Neural progenitor cell (in vitro differentiated cells): ENCODE results near the gene PCCB. TPM values are rescaled to one million over a fixed set of nuclear protein-coding genes. Genes with fewer than 3 reads are reported as not detected.

Experiments
- DNase-seq: peaks from one replicate; pipeline ENCODE4 v3.0.0-alpha.2; 2016; ENCODE audit warnings: low spot score
- H2AFZ ChIP-seq: fragments of 200-600 bp; sonication (generic); replicated peaks from 2 replicates; pipeline ENCODE4 v1.6.1; 2016; ENCODE audit warnings: antibody characterized with exemption
- H3F3A ChIP-seq: fragments of 200-600 bp; sonication (generic); 2 replicates; pipeline ENCODE4 v1.6.1; 2016; ENCODE audit warnings: antibody characterized with exemption, low read depth
- H3K27ac ChIP-seq: fragments of 200-600 bp; sonication (generic); 2 replicates; pipeline ENCODE4 v1.5.1; 2016; ENCODE audit warnings: mild to moderate bottlenecking
- H3K27me3 ChIP-seq: fragments of 200-600 bp; sonication (generic); 2 replicates; pipeline ENCODE4 v1.6.1; 2016; ENCODE audit warnings: mild to moderate bottlenecking, moderate library complexity
- H3K36me3 ChIP-seq: fragments of 200-600 bp; sonication (generic); 2 replicates; pipeline ENCODE4 v1.5.1; 2016
- H3K4me1 ChIP-seq: fragments of 200-600 bp; sonication (generic); 2 replicates; pipeline ENCODE4 v1.6.1; 2016; ENCODE audit warnings: mixed run types
- H3K4me2 ChIP-seq: fragments of 200-600 bp; sonication (generic); 2 replicates; pipeline ENCODE4 v1.6.1; 2016
- H3K4me3 ChIP-seq: fragments of 200-600 bp; sonication (generic); 2 replicates; pipeline ENCODE4 v1.5.1; 2016
- H3K79me2 ChIP-seq: fragments of 200-600 bp; sonication (generic); 2 replicates; pipeline ENCODE4 v1.6.1; 2016; ENCODE audit warnings: low read depth
- H3K9ac ChIP-seq: fragments of 200-600 bp; sonication (generic); 2 replicates; pipeline ENCODE4 v1.6.1; 2016
- H3K9me3 ChIP-seq: fragments of 200-600 bp; sonication (generic); 2 replicates; pipeline ENCODE4 v1.5.1; 2016; ENCODE audit warnings: low read depth
- H4K20me1 ChIP-seq: fragments of 200-600 bp; sonication (generic); 2 replicates; pipeline ENCODE4 v1.6.1; 2016; ENCODE audit warnings: low read depth
- H3K27ac Mint-ChIP-seq: 3 replicates; pipeline ENCODE4 v1.8.0; 2021; ENCODE audit warnings: mixed read lengths
- H3K27me3 Mint-ChIP-seq: 2 replicates; pipeline ENCODE4 v1.8.0; 2022; ENCODE audit warnings: low read depth, mild to moderate bottlenecking, inconsistent platforms, moderate library complexity, mixed read lengths; ENCODE audit not compliant: insufficient read depth
- H3K36me3 Mint-ChIP-seq: 3 replicates; pipeline ENCODE4 v1.8.0; 2021; ENCODE audit warnings: mixed read lengths
- H3K4me1 Mint-ChIP-seq: 3 replicates; pipeline ENCODE4 v1.8.0; 2021; ENCODE audit warnings: mixed read lengths
- H3K4me3 Mint-ChIP-seq: 3 replicates; pipeline ENCODE4 v1.8.0; 2021; ENCODE audit warnings: mild to moderate bottlenecking, moderate library complexity, mixed read lengths
- H3K9me3 Mint-ChIP-seq: 3 replicates; pipeline ENCODE4 v1.8.0; 2020; ENCODE audit warnings: mixed read lengths
- EZH2 ChIP-seq: fragments of 200-600 bp; sonication (generic); IDR thresholded peaks from 2 replicates; pipeline ENCODE4 v1.6.1; 2017; ENCODE audit warnings: antibody characterized with exemption, mild to moderate bottlenecking, moderate library complexity
- EZH2phosphoT487 ChIP-seq: fragments of 200-600 bp; sonication (generic); IDR thresholded peaks from 2 replicates; pipeline ENCODE4 v1.6.1; 2017; ENCODE audit warnings: antibody characterized with exemption
- total RNA-seq: library from RNA; depleted of rRNA; stranded (reverse); fragments of >200 nt; gene quantifications from 2 replicates; pipeline ENCODE4 v1.2.3, GENCODE V29; 2015; ENCODE audit warnings: low replicate concordance
- TF ChIP-seq, protein P1 (sequence below): fragments of 200-600 bp; sonication (generic); IDR thresholded peaks from 2 replicates; pipeline ENCODE4 v1.5.1; 2017; ENCODE audit warnings: antibody characterized with exemption, mild to moderate bottlenecking

PCCB gene
- total RNA-seq, 1 donor from 2014 or later = 83.4 TPM

DNA sequence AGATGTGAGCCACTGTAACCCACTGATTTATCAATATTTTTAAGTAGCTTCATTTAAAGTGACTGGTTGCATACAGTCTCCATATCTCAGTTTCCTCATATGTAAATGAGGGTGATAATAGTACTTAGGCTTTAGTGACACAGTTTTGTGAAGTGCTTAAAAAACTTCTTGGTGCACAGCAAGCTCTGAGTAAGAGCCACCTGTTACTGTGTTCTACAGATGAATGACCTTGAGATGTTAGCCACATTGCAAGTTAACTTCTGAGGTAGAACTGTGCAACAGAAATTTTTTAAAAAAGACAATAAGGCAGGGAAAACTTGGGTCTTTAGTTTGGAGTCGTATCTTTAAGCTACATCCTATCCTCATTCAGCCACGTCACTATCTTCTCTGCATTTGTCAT is 43.1 kb downstream of the PCCB start:
- Histone ChIP-seq H3F3A (no peaks in the 10 kb centered on the region), H3K36me3 (peaks cover 12% of the 10 kb centered on the region), H3K79me2 (no peaks in the 10 kb centered on the region), H3K4me1 (no peaks in the 10 kb centered on the region), H3K27me3 (no peaks in the 10 kb centered on the region), H3K9me3 (no peaks in the 10 kb centered on the region), H2AFZ (no peak overlapping the region), H3K4me2 (no peak overlapping the region), H3K4me3 (no peak overlapping the region), H4K20me1 (no peaks in the 10 kb centered on the region), H3K27ac (no peak overlapping the region), H3K9ac (no peak overlapping the region)
- Mint-ChIP-seq H3K4me1 (no peaks in the 10 kb centered on the region), H3K36me3 (peaks cover 45% of the 10 kb centered on the region), H3K27ac (no peak overlapping the region), H3K9me3 (no peaks in the 10 kb centered on the region), H3K4me3 (no peak overlapping the region), H3K27me3 (peaks cover 2% of the 10 kb centered on the region)
- TF ChIP-seq, protein P1, sequence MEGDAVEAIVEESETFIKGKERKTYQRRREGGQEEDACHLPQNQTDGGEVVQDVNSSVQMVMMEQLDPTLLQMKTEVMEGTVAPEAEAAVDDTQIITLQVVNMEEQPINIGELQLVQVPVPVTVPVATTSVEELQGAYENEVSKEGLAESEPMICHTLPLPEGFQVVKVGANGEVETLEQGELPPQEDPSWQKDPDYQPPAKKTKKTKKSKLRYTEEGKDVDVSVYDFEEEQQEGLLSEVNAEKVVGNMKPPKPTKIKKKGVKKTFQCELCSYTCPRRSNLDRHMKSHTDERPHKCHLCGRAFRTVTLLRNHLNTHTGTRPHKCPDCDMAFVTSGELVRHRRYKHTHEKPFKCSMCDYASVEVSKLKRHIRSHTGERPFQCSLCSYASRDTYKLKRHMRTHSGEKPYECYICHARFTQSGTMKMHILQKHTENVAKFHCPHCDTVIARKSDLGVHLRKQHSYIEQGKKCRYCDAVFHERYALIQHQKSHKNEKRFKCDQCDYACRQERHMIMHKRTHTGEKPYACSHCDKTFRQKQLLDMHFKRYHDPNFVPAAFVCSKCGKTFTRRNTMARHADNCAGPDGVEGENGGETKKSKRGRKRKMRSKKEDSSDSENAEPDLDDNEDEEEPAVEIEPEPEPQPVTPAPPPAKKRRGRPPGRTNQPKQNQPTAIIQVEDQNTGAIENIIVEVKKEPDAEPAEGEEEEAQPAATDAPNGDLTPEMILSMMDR = no peak
- no peak for TF ChIP-seq EZH2
- DNase-seq = no peak

DNA sequence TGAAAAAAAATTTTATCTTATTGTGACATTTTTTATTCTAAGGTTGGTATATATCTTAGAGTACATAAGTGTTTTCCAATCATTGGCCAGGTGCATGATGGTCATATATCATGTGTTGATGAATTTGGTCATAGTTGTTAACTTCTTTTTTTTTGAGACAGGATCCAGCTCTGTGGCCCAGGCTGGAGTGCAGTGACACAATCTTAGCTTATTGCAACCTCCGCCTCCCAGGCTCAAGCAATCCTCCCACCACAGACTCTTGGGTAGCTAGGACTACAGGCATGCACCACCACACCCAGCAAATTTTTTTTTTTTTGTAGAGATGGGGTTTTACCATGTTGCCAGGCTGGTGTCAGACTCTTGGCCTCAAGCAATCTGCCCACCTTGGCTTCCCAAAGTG is 44.0 kb downstream of the PCCB start:
- H3K4me3 ChIP-seq = no peak overlapping the region
- no peak overlapping the region for H3K27ac Mint-ChIP-seq
- peaks cover 3% of the 10 kb centered on the region for H3K27me3 Mint-ChIP-seq
- no peaks in the 10 kb centered on the region for H3K79me2 ChIP-seq
- H3K4me1 ChIP-seq = no peaks in the 10 kb centered on the region
- H3K9me3 Mint-ChIP-seq = no peaks in the 10 kb centered on the region
- H3K4me3 Mint-ChIP-seq = no peak overlapping the region
- H4K20me1 ChIP-seq = no peaks in the 10 kb centered on the region
- H3K9ac ChIP-seq = no peak overlapping the region
- TF ChIP-seq EZH2phosphoT487 (no peak), EZH2 (no peak)
- TF ChIP-seq, protein P1 = no peak
- no peak overlapping the region for H3K27ac ChIP-seq
- peaks cover 16% of the 10 kb centered on the region for H3K36me3 ChIP-seq
- H2AFZ ChIP-seq = no peak overlapping the region
- no peaks in the 10 kb centered on the region for H3K27me3 ChIP-seq
- H3K4me1 Mint-ChIP-seq = no peaks in the 10 kb centered on the region
- H3K9me3 ChIP-seq = no peaks in the 10 kb centered on the region
- H3K4me2 ChIP-seq = no peak overlapping the region
- H3K36me3 Mint-ChIP-seq = peaks cover 52% of the 10 kb centered on the region
- no peak for DNase-seq
- H3F3A ChIP-seq = peaks cover 6% of the 10 kb centered on the region

DNA sequence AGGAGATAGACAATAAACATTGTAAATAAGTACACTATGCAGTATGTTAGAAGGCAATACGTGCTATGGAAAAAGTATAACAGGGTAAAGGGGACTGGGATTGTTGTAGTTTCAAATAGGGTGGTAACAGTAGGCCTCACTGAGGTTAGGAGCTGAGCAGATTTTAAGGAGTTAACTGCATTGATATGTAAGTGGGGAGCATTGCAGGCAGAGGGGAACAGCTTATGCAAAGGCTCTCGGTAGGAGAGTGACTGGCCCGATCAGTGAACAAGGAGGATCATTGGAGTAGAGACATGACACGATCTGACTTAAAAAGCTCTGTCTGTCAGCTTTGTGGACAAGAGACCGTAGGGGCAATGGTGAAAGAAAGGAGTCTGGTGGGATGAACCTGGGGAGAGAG is 46.8 kb downstream of the PCCB start:
- no peak overlapping the region for H3K27ac ChIP-seq
- H3K9me3 ChIP-seq = no peaks in the 10 kb centered on the region
- peaks cover 57% of the 10 kb centered on the region for H3K36me3 Mint-ChIP-seq
- H3F3A ChIP-seq = peaks cover 17% of the 10 kb centered on the region
- H3K79me2 ChIP-seq = no peaks in the 10 kb centered on the region
- H3K4me1 Mint-ChIP-seq = no peaks in the 10 kb centered on the region
- peaks cover 6% of the 10 kb centered on the region for H3K27me3 Mint-ChIP-seq
- no peak overlapping the region for H3K9ac ChIP-seq
- no peaks in the 10 kb centered on the region for H3K4me1 ChIP-seq
- no peaks in the 10 kb centered on the region for H4K20me1 ChIP-seq
- peaks cover 18% of the 10 kb centered on the region for H3K36me3 ChIP-seq
- no peak overlapping the region for H3K4me3 ChIP-seq
- no peak overlapping the region for H3K27ac Mint-ChIP-seq
- H3K4me3 Mint-ChIP-seq = no peak overlapping the region
- TF ChIP-seq, protein P1 = no peak
- TF ChIP-seq EZH2phosphoT487 (no peak), EZH2 (no peak)
- no peak overlapping the region for H2AFZ ChIP-seq
- no peak for DNase-seq
- no peak overlapping the region for H3K4me2 ChIP-seq
- H3K27me3 ChIP-seq = no peaks in the 10 kb centered on the region
- H3K9me3 Mint-ChIP-seq = no peaks in the 10 kb centered on the region

DNA sequence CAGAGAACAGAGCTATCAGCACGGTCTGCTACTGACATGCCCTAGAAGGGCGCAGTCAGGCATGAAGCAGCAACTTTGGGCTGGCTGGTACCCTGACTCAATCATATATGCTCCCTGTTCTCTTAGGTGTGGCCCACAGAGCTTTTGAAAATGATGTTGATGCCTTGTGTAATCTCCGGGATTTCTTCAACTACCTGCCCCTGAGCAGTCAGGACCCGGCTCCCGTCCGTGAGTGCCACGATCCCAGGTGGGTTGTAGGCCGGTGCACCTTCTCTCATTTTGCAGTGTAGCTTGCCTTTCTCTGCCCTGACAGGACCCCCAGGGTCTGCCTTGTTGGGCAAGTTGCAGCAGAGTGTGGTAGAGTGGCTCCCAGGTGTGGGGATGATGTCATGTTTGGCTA is 47.7 kb downstream of the PCCB start:
- H3K9ac ChIP-seq = no peak overlapping the region
- Mint-ChIP-seq H3K27ac (no peak overlapping the region), H3K9me3 (no peaks in the 10 kb centered on the region), H3K36me3 (peaks cover 55% of the 10 kb centered on the region), H3K27me3 (peaks cover 6% of the 10 kb centered on the region), H3K4me1 (no peaks in the 10 kb centered on the region), H3K4me3 (no peak overlapping the region)
- TF ChIP-seq EZH2 (no peak), EZH2phosphoT487 (no peak)
- TF ChIP-seq, protein P1 = no peak
- H2AFZ ChIP-seq = no peak overlapping the region
- no peaks in the 10 kb centered on the region for H4K20me1 ChIP-seq
- H3K4me3 ChIP-seq = no peak overlapping the region
- no peak overlapping the region for H3K27ac ChIP-seq
- no peak for DNase-seq
- H3K36me3 ChIP-seq = peaks cover 18% of the 10 kb centered on the region
- H3K9me3 ChIP-seq = no peaks in the 10 kb centered on the region
- H3K27me3 ChIP-seq = no peaks in the 10 kb centered on the region
- no peaks in the 10 kb centered on the region for H3K79me2 ChIP-seq
- H3K4me1 ChIP-seq = no peaks in the 10 kb centered on the region
- peaks cover 17% of the 10 kb centered on the region for H3F3A ChIP-seq
- H3K4me2 ChIP-seq = no peak overlapping the region
